ENCODE results near the gene STXBP1.

GRCh38 chr9:127627494-127627855 lies 15.4 kb downstream of the STXBP1 start:
- TF ChIP-seq POLR2A (IDR thresholded peaks at IDR 0.05) (no peak), CTCF (IDR thresholded peaks at IDR 0.05) (no peak)

Measured in right lobe of liver (tissue), 4 donors.